Panc1 (cell line): ENCODE results near the gene FAM98B. TPM values are rescaled to one million over a fixed set of nuclear protein-coding genes. Genes with fewer than 3 reads are reported as not detected.

Source experiments
- ATAC-seq: fragments of 200-7000 bp; cut with Tn5 transposase; 2 replicates; pipeline ENCODE4 v1.9.1; 2020; ENCODE audit warnings: mild to moderate bottlenecking, moderate library complexity
- BruUV-seq: library from RNA; stranded (reverse); fragments of 400-500 nt; replicated peaks from 2 replicates; lab custom pipeline; 2021; lab: Mats Ljungman, UMichigan
- CTCF ChIA-PET: fragments of 300-600 bp; sonication (Branson Sonifier 250); formaldehyde crosslinking; loops from one replicate; lab custom pipeline; 2022; ENCODE audit warnings: antibody characterized with exemption; lab: Charles Lee
- POLR2A ChIA-PET: fragments of 300-600 bp; sonication (Branson Sonifier 250); formaldehyde crosslinking; loops from one replicate; lab custom pipeline; 2022; ENCODE audit warnings: antibody characterized with exemption; lab: Charles Lee
- DNase-seq: peaks from one replicate; pipeline ENCODE4 v3.0.0-alpha.2; 2010; ENCODE audit warnings: low read depth, low spot score
- H3K27ac ChIP-seq: 2 replicates; pipeline ENCODE4 v1.5.1; 2011; ENCODE audit warnings: mild to moderate bottlenecking, low read length, inconsistent platforms
- H3K27me3 ChIP-seq: fragments of 200-500 bp; sonication (Bioruptor generic); 2 replicates; pipeline ENCODE4 v1.6.0; 2014; ENCODE audit warnings: low read length, inconsistent platforms; ENCODE audit not compliant: control insufficient read depth, insufficient read depth
- H3K36me3 ChIP-seq: fragments of 200-500 bp; sonication (Bioruptor generic); 2 replicates; pipeline ENCODE4 v1.5.1; 2014; ENCODE audit warnings: inconsistent platforms, mild to moderate bottlenecking, low read length, moderate library complexity; ENCODE audit not compliant: control insufficient read depth, insufficient read depth
- H3K4me1 ChIP-seq: 2 replicates; pipeline ENCODE4 v1.5.1; 2011; ENCODE audit warnings: inconsistent platforms, mild to moderate bottlenecking, low read length, moderate library complexity; ENCODE audit not compliant: control insufficient read depth, insufficient read depth
- H3K4me3 ChIP-seq, 2 experiments: 2 replicates each; pipeline ENCODE4 v1.5.1; 2011 to 2012; ENCODE audit warnings: low read depth in 2 of 2, low read length in 2 of 2, mild to moderate bottlenecking in 2 of 2, inconsistent platforms in 1 of 2, moderate library complexity in 1 of 2
- H3K9me3 ChIP-seq: fragments of 200-500 bp; sonication (Bioruptor generic); 2 replicates; pipeline ENCODE4 v1.5.1; 2014; ENCODE audit warnings: low read depth, mild to moderate bottlenecking, inconsistent platforms, low read length, moderate library complexity; ENCODE audit not compliant: control insufficient read depth, insufficient read depth
- CTCF ChIP-seq: fragments of 450-650 bp; IDR thresholded peaks from 2 replicates; pipeline ENCODE4 v1.5.1; 2017; ENCODE audit warnings: mild to moderate bottlenecking
- POLR2AphosphoS5 ChIP-seq: IDR thresholded peaks from 2 replicates; pipeline ENCODE4 v1.6.1; 2012; ENCODE audit warnings: mild to moderate bottlenecking, low read depth, low read length, moderate library complexity
- SIN3A ChIP-seq: IDR thresholded peaks from 2 replicates; pipeline ENCODE4 v1.6.1; 2012; ENCODE audit warnings: low read depth, mild to moderate bottlenecking, low read length, moderate library complexity, borderline replicate concordance; ENCODE audit not compliant: insufficient read depth
- TCF7L2 ChIP-seq: IDR thresholded peaks from 2 replicates; pipeline ENCODE4 v1.6.1; 2011; ENCODE audit warnings: mild to moderate bottlenecking, low read depth, low read length, inconsistent platforms
- in situ Hi-C: cut with HindIII; loops from 2 replicates; pipeline ENCODE4 v1.10.0; 2016; ENCODE audit warnings: low sequenced_read_pairs, low pct_unique_long_range_greater_than_20kb
- intact Hi-C: fragments of 100-400 bp; cut with micrococcal nuclease; formaldehyde crosslinking; loops from one replicate; pipeline ENCODE4 v1.10.0; 2022; ENCODE audit not compliant: unreplicated experiment
- total RNA-seq: library from RNA; stranded (reverse); gene quantifications from one replicate; pipeline ENCODE4 v1.2.1, GENCODE V29; 2021; ENCODE audit not compliant: unreplicated experiment
- TF ChIP-seq, protein P1 (sequence below), 2 experiments: IDR thresholded peaks; 2 replicates each; pipeline ENCODE4 v1.6.1; 2011 to 2012; ENCODE audit warnings: low read depth in 2 of 2, control low read depth in 1 of 2, low read length in 1 of 2, mild to moderate bottlenecking in 1 of 2, moderate library complexity in 1 of 2; ENCODE audit not compliant: insufficient read depth in 1 of 2

FAM98B gene
- total RNA-seq, 1 experiment from 2014 or later = 32.5 TPM

DNA sequence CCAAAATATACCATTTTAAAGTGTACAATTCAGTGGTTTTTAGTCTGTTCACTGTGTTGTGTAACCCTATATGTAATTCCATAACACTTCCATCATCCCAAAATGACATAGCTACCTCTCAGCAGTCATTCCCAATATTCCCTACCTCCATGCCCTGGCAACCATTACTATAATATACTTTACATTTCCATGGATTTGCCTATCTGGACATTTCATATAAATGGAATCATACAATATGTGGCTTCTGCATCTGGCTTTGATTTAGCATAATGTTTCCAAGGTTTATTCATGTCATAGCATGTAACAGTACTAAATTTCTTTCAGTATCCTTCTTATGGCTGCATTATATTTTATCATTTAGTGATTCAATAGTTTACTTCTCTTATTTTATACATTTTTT is 25.3 kb downstream of the FAM98B start:
- CTCF ChIA-PET = no interaction called here
- no peak overlapping the region for H3K27ac ChIP-seq

DNA sequence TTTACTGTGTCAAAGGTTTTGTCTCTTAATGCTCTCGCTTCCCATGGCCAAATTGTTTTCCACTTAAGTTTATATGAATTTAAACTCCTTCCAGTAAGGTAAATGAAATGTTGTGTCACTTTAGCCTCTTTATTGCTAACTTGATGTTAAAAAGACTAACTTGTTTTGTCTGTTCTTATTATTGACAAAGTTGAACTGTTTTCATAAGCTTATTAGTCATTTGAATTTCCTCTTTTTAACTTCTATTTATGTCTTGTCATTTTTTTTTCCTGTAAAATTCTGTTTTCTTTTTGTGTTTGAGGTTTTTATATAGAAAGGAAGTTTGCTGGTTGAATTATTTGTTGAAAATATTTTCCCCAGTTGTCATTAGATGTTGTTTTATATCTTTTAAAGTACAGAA is 25.8 kb downstream of the FAM98B start:
- ATAC-seq = no peak
- TF ChIP-seq, protein P1, sequence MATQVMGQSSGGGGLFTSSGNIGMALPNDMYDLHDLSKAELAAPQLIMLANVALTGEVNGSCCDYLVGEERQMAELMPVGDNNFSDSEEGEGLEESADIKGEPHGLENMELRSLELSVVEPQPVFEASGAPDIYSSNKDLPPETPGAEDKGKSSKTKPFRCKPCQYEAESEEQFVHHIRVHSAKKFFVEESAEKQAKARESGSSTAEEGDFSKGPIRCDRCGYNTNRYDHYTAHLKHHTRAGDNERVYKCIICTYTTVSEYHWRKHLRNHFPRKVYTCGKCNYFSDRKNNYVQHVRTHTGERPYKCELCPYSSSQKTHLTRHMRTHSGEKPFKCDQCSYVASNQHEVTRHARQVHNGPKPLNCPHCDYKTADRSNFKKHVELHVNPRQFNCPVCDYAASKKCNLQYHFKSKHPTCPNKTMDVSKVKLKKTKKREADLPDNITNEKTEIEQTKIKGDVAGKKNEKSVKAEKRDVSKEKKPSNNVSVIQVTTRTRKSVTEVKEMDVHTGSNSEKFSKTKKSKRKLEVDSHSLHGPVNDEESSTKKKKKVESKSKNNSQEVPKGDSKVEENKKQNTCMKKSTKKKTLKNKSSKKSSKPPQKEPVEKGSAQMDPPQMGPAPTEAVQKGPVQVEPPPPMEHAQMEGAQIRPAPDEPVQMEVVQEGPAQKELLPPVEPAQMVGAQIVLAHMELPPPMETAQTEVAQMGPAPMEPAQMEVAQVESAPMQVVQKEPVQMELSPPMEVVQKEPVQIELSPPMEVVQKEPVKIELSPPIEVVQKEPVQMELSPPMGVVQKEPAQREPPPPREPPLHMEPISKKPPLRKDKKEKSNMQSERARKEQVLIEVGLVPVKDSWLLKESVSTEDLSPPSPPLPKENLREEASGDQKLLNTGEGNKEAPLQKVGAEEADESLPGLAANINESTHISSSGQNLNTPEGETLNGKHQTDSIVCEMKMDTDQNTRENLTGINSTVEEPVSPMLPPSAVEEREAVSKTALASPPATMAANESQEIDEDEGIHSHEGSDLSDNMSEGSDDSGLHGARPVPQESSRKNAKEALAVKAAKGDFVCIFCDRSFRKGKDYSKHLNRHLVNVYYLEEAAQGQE (IDR thresholded peaks at IDR 0.05; ENCODE audit: insufficient read depth in 1 of 2, low read depth in 2 of 2, low read length in 1 of 2) = no peak
- no peak for TF ChIP-seq CTCF
- no peak for TF ChIP-seq TCF7L2
- TF ChIP-seq SIN3A = no peak
- no peak for TF ChIP-seq POLR2AphosphoS5
- intact Hi-C loops (no loop called here), in situ Hi-C loops (no loop called here)
- POLR2A ChIA-PET = no interaction called here
- BruUV-seq = no TSS peak
- no peak overlapping the region for H3K4me3 ChIP-seq
- no peak overlapping the region for H3K27ac ChIP-seq
- no peaks in the 10 kb centered on the region for H3K4me1 ChIP-seq
- H3K36me3 ChIP-seq = peaks cover 12% of the 10 kb centered on the region; the same call in 1 of the 2 replicates
- DNase-seq = no peak
- H3K9me3 ChIP-seq = no peaks in the 10 kb centered on the region
- CTCF ChIA-PET = no interaction called here
- no peaks in the 10 kb centered on the region for H3K27me3 ChIP-seq

More for the DNA sequence above, 25.3 kb downstream of the FAM98B start:
- intact Hi-C loops = no loop called here
- Histone ChIP-seq H3K4me1 (no peaks in the 10 kb centered on the region), H3K27me3 (no peaks in the 10 kb centered on the region), H3K4me3 (no peak overlapping the region), H3K9me3 (no peaks in the 10 kb centered on the region), H3K36me3 (peaks cover 12% of the 10 kb centered on the region; the same call in 1 of the 2 replicates)
- POLR2A ChIA-PET = no interaction called here
- TF ChIP-seq, protein P1 (IDR thresholded peaks at IDR 0.05; ENCODE audit: insufficient read depth in 1 of 2, low read depth in 2 of 2, low read length in 1 of 2) = no peak
- no peak for TF ChIP-seq CTCF
- no peak for TF ChIP-seq POLR2AphosphoS5
- no peak for TF ChIP-seq TCF7L2
- no peak for TF ChIP-seq SIN3A
- ATAC-seq (no peak), DNase-seq (no peak)
- BruUV-seq = no TSS peak
- in situ Hi-C loops = no loop called here
